CD14-positive monocyte (primary cell): ENCODE results near the gene KLHL12. TPM values are rescaled to one million over a fixed set of nuclear protein-coding genes. Genes with fewer than 3 reads are reported as not detected.

ENCODE experiments used
- DNase-seq, 3 donors: peaks; one replicate each; pipeline ENCODE4 v3.0.0-alpha.2; 2011 to 2022
- H2AFZ ChIP-seq: 2 replicates; pipeline ENCODE4 v1.6.0; 2012; ENCODE audit warnings: mild to moderate bottlenecking, low read depth, low read length, inconsistent platforms; ENCODE audit not compliant: insufficient read depth, poor library complexity, severe bottlenecking
- H3K27ac ChIP-seq, 2 donors: 1 replicate in 1 of 2; 2 replicates in 1 of 2; pipeline ENCODE4 v1.5.1; 2012 to 2013; ENCODE audit warnings: low read length in 2 of 2, control low read depth in 1 of 2, inconsistent platforms in 1 of 2, low read depth in 1 of 2, mild to moderate bottlenecking in 1 of 2
- H3K27me3 ChIP-seq, 2 donors: one replicate each; pipeline versions ENCODE4 v1.6.0 to v1.6.1; 2011 to 2013; ENCODE audit warnings: low read length in 2 of 2; ENCODE audit not compliant: control insufficient read depth in 2 of 2, insufficient read depth in 2 of 2
- H3K36me3 ChIP-seq, 2 donors: replicated peaks in 1 of 2; 1 replicate in 1 of 2; 2 replicates in 1 of 2; pipeline versions ENCODE4 v1.5.1 to v1.6.1; 2012 to 2013; ENCODE audit warnings: low read length in 2 of 2, control low read depth in 1 of 2, inconsistent platforms in 1 of 2, mild to moderate bottlenecking in 1 of 2; ENCODE audit not compliant: insufficient read depth in 2 of 2, control insufficient read depth in 1 of 2
- H3K4me1 ChIP-seq, 2 donors: 1 replicate in 1 of 2; 2 replicates in 1 of 2; pipeline versions ENCODE4 v1.5.1 to v1.6.1; 2012 to 2013; ENCODE audit warnings: low read length in 2 of 2, control low read depth in 1 of 2, inconsistent platforms in 1 of 2, mild to moderate bottlenecking in 1 of 2, moderate library complexity in 1 of 2; ENCODE audit not compliant: insufficient read depth in 2 of 2, control insufficient read depth in 1 of 2
- H3K4me2 ChIP-seq: replicated peaks from 2 replicates; pipeline ENCODE3; 2012; ENCODE audit warnings: low read length, moderate library complexity, mild to moderate bottlenecking; ENCODE audit not compliant: poor library complexity, severe bottlenecking; ENCODE audit errors: extremely low read depth
- H3K4me3 ChIP-seq, 3 experiments: fragments of 200-600 bp in 1 of 3; sonication (generic) in 1 of 3; replicated peaks in 1 of 3; 1 replicate in 2 of 3; 2 replicates in 1 of 3; pipeline ENCODE4 v1.5.1; 2011 to 2013; ENCODE audit warnings: low read length in 3 of 3, mild to moderate bottlenecking in 3 of 3, control low read depth in 2 of 3, low read depth in 2 of 3, inconsistent platforms in 1 of 3, moderate library complexity in 1 of 3
- H3K79me2 ChIP-seq: 2 replicates; pipeline ENCODE4 v1.6.0; 2012; ENCODE audit warnings: mild to moderate bottlenecking, control low read depth, inconsistent platforms, low read length, moderate library complexity; ENCODE audit not compliant: insufficient read depth
- H3K9ac ChIP-seq: 2 replicates; pipeline ENCODE4 v1.6.0; 2017; ENCODE audit warnings: low read length, mild to moderate bottlenecking; ENCODE audit not compliant: insufficient read depth, poor library complexity, severe bottlenecking
- H3K9me3 ChIP-seq, 2 donors: replicated peaks in 1 of 2; 1 replicate in 1 of 2; 2 replicates in 1 of 2; pipeline versions ENCODE4 v1.5.1 to v1.6.1; 2012 to 2013; ENCODE audit warnings: low read length in 2 of 2, control low read depth in 1 of 2; ENCODE audit not compliant: control insufficient read depth in 1 of 2, insufficient read depth in 1 of 2
- H4K20me1 ChIP-seq: 2 replicates; pipeline ENCODE4 v1.6.0; 2012; ENCODE audit warnings: mild to moderate bottlenecking, low read length, control low read depth, moderate library complexity; ENCODE audit not compliant: insufficient read depth
- H3K27ac Mint-ChIP-seq, 7 donors: one replicate each; pipeline ENCODE4 v1.8.0; 2020; ENCODE audit warnings: mild to moderate bottlenecking in 7 of 7, mixed read lengths in 7 of 7, moderate library complexity in 6 of 7, inconsistent platforms in 2 of 7
- H3K27me3 Mint-ChIP-seq, 3 donors: one replicate each; pipeline ENCODE4 v1.8.0; 2021 to 2022; ENCODE audit warnings: low read depth in 3 of 3, mild to moderate bottlenecking in 3 of 3, mixed read lengths in 3 of 3, moderate library complexity in 3 of 3, inconsistent platforms in 1 of 3
- H3K36me3 Mint-ChIP-seq, 2 donors: one replicate each; pipeline ENCODE4 v1.8.0; 2020; ENCODE audit warnings: mixed read lengths in 2 of 2, inconsistent platforms in 1 of 2, mild to moderate bottlenecking in 1 of 2
- H3K4me1 Mint-ChIP-seq: one replicate; pipeline ENCODE4 v1.8.0; 2020; ENCODE audit warnings: mild to moderate bottlenecking, mixed read lengths
- H3K4me3 Mint-ChIP-seq, 2 donors: one replicate each; pipeline ENCODE4 v1.8.0; 2020; ENCODE audit warnings: mild to moderate bottlenecking in 2 of 2, mixed read lengths in 2 of 2, moderate library complexity in 1 of 2
- H3K9me3 Mint-ChIP-seq, 7 donors: one replicate each; pipeline ENCODE4 v1.8.0; 2020 to 2022; ENCODE audit warnings: mixed read lengths in 7 of 7, mild to moderate bottlenecking in 6 of 7, moderate library complexity in 6 of 7, inconsistent platforms in 2 of 7
- CTCF ChIP-seq: fragments of 200-600 bp; IDR thresholded peaks from one replicate; pipeline ENCODE4 v1.8.0; 2022; ENCODE audit warnings: antibody characterized with exemption, mild to moderate bottlenecking
- WGBS: methylation state at CpG from one replicate; pipeline ENCODE4 v1.1.5; 2013; ENCODE audit warnings: missing lambda C conversion rate; ENCODE audit not compliant: insufficient coverage; 5-methylcytosine and 5-hydroxymethylcytosine counted together
- intact Hi-C, 2 donors: fragments of 100-400 bp; cut with micrococcal nuclease; formaldehyde crosslinking; loops; one replicate each; pipeline versions ENCODE4 v1.15.0 to v1.15.1; 2023
- polyA plus RNA-seq, 3 donors: library from polyadenylated mRNA; depleted of rRNA in 1 of 3; unstranded in 2 of 3; stranded (reverse) in 1 of 3; fragments of 300-500 nt in 2 of 3; fragments of >200 nt in 1 of 3; fragmentation: Illumina TruSeq in 2 of 3; gene quantifications; 1 replicate in 2 of 3; 2 replicates in 1 of 3; pipeline ENCODE4 v1.2.3, GENCODE V29; 2012 to 2021

Gene KLHL12
- polyA plus RNA-seq, 3 donors, result 20.7 to 36.7 (median 21.9) TPM

GRCh38 chr1:202952099-202952498 is 25.1 kb upstream of the KLHL12 start:
- Histone ChIP-seq H3K4me2 (peak overlapping the region; percentile 66), H4K20me1 (peaks cover 25% of the 10 kb centered on the region), H2AFZ (no peak overlapping the region), H3K27ac (peak overlapping the region; percentile 80 to 95), H3K9ac (peak overlapping the region; percentile 37), H3K9me3 (no peaks in the 10 kb centered on the region), H3K36me3 (peaks cover 32 to 53% of the 10 kb centered on the region in 2 donors), H3K27me3 (no peaks in the 10 kb centered on the region), H3K4me1 (peaks cover 48 to 56% of the 10 kb centered on the region in 2 donors), H3K4me3 (peak overlapping the region in 1 of 3 experiments; percentile 55), H3K79me2 (peaks cover 68% of the 10 kb centered on the region)
- TF ChIP-seq CTCF, result no peak
- DNase-seq, result no peak
- Mint-ChIP-seq H3K27ac (peak overlapping the region; percentile 98 to 99 (median 99)), H3K9me3 (no peaks in the 10 kb centered on the region), H3K27me3 (no peaks in the 10 kb centered on the region), H3K4me1 (peaks cover 58% of the 10 kb centered on the region), H3K4me3 (peak overlapping the region; percentile 28 to 48), H3K36me3 (peaks cover 51 to 63% of the 10 kb centered on the region in 2 donors)
- WGBS, result no CpG with 5 or more reads among the region's 1 CpG
- intact Hi-C loops, result loop anchor here (2.0 to 10.0 kb wide), 2 partner anchors 17 to 53 kb away; partner anchors contain the start of gene TMEM183A (in 1 of the 2)

GRCh38 chr1:202951437-202951836 is 24.4 kb upstream of the KLHL12 start:
- Histone ChIP-seq H4K20me1 (peaks cover 29% of the 10 kb centered on the region), H3K36me3 (peaks cover 36 to 59% of the 10 kb centered on the region in 2 donors), H3K27me3 (no peaks in the 10 kb centered on the region), H3K9ac (no peak overlapping the region), H2AFZ (no peak overlapping the region), H3K27ac (peak overlapping the region in 1 of 2 donors; percentile 95), H3K4me1 (peaks cover 41 to 49% of the 10 kb centered on the region in 2 donors), H3K79me2 (peaks cover 61% of the 10 kb centered on the region), H3K4me3 (no peak overlapping the region), H3K4me2 (no peak overlapping the region), H3K9me3 (no peaks in the 10 kb centered on the region)
- no peak overlapping the region for H3K4me3 Mint-ChIP-seq
- DNase-seq, result no peak
- H3K9me3 Mint-ChIP-seq, result no peaks in the 10 kb centered on the region
- intact Hi-C loops, result loop anchor here in 1 of 2 donors (10.0 kb wide), 1 partner anchor 53 kb away; the partner anchor contains the start of gene TMEM183A
- no peaks in the 10 kb centered on the region for H3K27me3 Mint-ChIP-seq
- H3K4me1 Mint-ChIP-seq, result peaks cover 51% of the 10 kb centered on the region
- TF ChIP-seq CTCF, result no peak
- no CpG with 5 or more reads among the region's 2 CpGs for WGBS
- H3K36me3 Mint-ChIP-seq, result peaks cover 56 to 68% of the 10 kb centered on the region in 2 donors
- peak overlapping the region in 6 of 7 donors; percentile 86 to 99 (median 98) for H3K27ac Mint-ChIP-seq
